ENCODE results near the gene LARGE1. TPM values are rescaled to one million over a fixed set of nuclear protein-coding genes. Genes with fewer than 3 reads are reported as not detected.

The LARGE1 gene
- polyA plus RNA-seq, 3 donors = 0.05 to 0.13 TPM; not detected in 1

- H3K4me2 ChIP-seq (replicated peaks; ENCODE audit: extremely low read depth, low read length, poor library complexity, severe bottlenecking) = no peak overlapping the region
- intact Hi-C loops (cut with micrococcal nuclease) = no loop called here
- H3K27ac ChIP-seq (ENCODE audit: low read depth in 1 of 2, low read length in 2 of 2) = no peak overlapping the region
- H3K27me3 ChIP-seq (ENCODE audit: control insufficient read depth in 2 of 2, insufficient read depth in 2 of 2, low read length in 2 of 2) = no peaks in the 10 kb centered on the region
- H3K4me3 Mint-ChIP-seq = no peak overlapping the region
- H3K4me1 ChIP-seq (ENCODE audit: control insufficient read depth in 1 of 2, insufficient read depth in 2 of 2, low read length in 2 of 2) = no peaks in the 10 kb centered on the region
- H3K9me3 Mint-ChIP-seq = peaks cover 6 to 26% (median 11%) of the 10 kb centered on the region in 7 donors
- H2AFZ ChIP-seq (ENCODE audit: insufficient read depth, low read depth, low read length, poor library complexity, severe bottlenecking) = no peak overlapping the region
- H3K4me1 Mint-ChIP-seq = no peaks in the 10 kb centered on the region
- H3K27ac Mint-ChIP-seq = no peak overlapping the region
- H3K4me3 ChIP-seq (replicated peaks in 1 of 3; ENCODE audit: low read depth in 2 of 3, low read length in 3 of 3) = no peak overlapping the region
- H4K20me1 ChIP-seq (ENCODE audit: insufficient read depth, low read length) = no peaks in the 10 kb centered on the region
- WGBS (ENCODE audit: insufficient coverage) = 100% methylated on average over 2 of the region's 6 CpGs
- H3K9ac ChIP-seq (ENCODE audit: insufficient read depth, low read length, poor library complexity, severe bottlenecking) = no peak overlapping the region
- no peak for DNase-seq
- H3K36me3 ChIP-seq (replicated peaks in 1 of 2; ENCODE audit: control insufficient read depth in 1 of 2, insufficient read depth in 2 of 2, low read length in 2 of 2) = no peaks in the 10 kb centered on the region
- TF ChIP-seq CTCF (IDR thresholded peaks at IDR 0.05) = no peak
- peaks cover 0 to 2% (median 0%) of the 10 kb centered on the region in 3 donors for H3K27me3 Mint-ChIP-seq (ENCODE audit: low read depth in 3 of 3)
- H3K36me3 Mint-ChIP-seq = no peaks in the 10 kb centered on the region
- no peaks in the 10 kb centered on the region for H3K79me2 ChIP-seq (ENCODE audit: insufficient read depth, low read length)
- H3K9me3 ChIP-seq (replicated peaks in 1 of 2; ENCODE audit: control insufficient read depth in 1 of 2, insufficient read depth in 1 of 2, low read length in 2 of 2) = peaks cover 10 to 13% of the 10 kb centered on the region in 2 donors
Observed at GRCh38 chr22:33600113-33600512, 320.2 kb downstream of the LARGE1 start.

GRCh38 chr22:33599596-33599995, 320.7 kb downstream of the LARGE1 start:
- no peaks in the 10 kb centered on the region for H3K36me3 Mint-ChIP-seq
- H3K27ac Mint-ChIP-seq = no peak overlapping the region
- no peak overlapping the region for H3K4me3 ChIP-seq (replicated peaks in 1 of 3; ENCODE audit: low read depth in 2 of 3, low read length in 3 of 3)
- no peak overlapping the region for H2AFZ ChIP-seq (ENCODE audit: insufficient read depth, low read depth, low read length, poor library complexity, severe bottlenecking)
- H3K9me3 ChIP-seq (replicated peaks in 1 of 2; ENCODE audit: control insufficient read depth in 1 of 2, insufficient read depth in 1 of 2, low read length in 2 of 2) = peaks cover 10 to 13% of the 10 kb centered on the region in 2 donors
- H3K9ac ChIP-seq (ENCODE audit: insufficient read depth, low read length, poor library complexity, severe bottlenecking) = no peak overlapping the region
- intact Hi-C loops (cut with micrococcal nuclease) = no loop called here
- H3K36me3 ChIP-seq (replicated peaks in 1 of 2; ENCODE audit: control insufficient read depth in 1 of 2, insufficient read depth in 2 of 2, low read length in 2 of 2) = no peaks in the 10 kb centered on the region
- WGBS (ENCODE audit: insufficient coverage) = 78% methylated on average over 2 of the region's 7 CpGs
- no peak overlapping the region for H3K27ac ChIP-seq (ENCODE audit: low read depth in 1 of 2, low read length in 2 of 2)
- peaks cover 0 to 2% (median 0%) of the 10 kb centered on the region in 3 donors for H3K27me3 Mint-ChIP-seq (ENCODE audit: low read depth in 3 of 3)
- H3K4me1 ChIP-seq (ENCODE audit: control insufficient read depth in 1 of 2, insufficient read depth in 2 of 2, low read length in 2 of 2) = no peaks in the 10 kb centered on the region
- H3K79me2 ChIP-seq (ENCODE audit: insufficient read depth, low read length) = no peaks in the 10 kb centered on the region
- no peak for DNase-seq
- no peak for TF ChIP-seq CTCF (IDR thresholded peaks at IDR 0.05)
- no peaks in the 10 kb centered on the region for H3K27me3 ChIP-seq (ENCODE audit: control insufficient read depth in 2 of 2, insufficient read depth in 2 of 2, low read length in 2 of 2)
- no peaks in the 10 kb centered on the region for H4K20me1 ChIP-seq (ENCODE audit: insufficient read depth, low read length)
- H3K9me3 Mint-ChIP-seq = peaks cover 6 to 26% (median 11%) of the 10 kb centered on the region in 7 donors
- no peak overlapping the region for H3K4me3 Mint-ChIP-seq
- H3K4me1 Mint-ChIP-seq = no peaks in the 10 kb centered on the region
- no peak overlapping the region for H3K4me2 ChIP-seq (replicated peaks; ENCODE audit: extremely low read depth, low read length, poor library complexity, severe bottlenecking)
